Right lobe of liver (tissue), 4 donors: ENCODE data around the gene CPO.

Experiments
- CTCF ChIP-seq, 4 donors: fragments of 200-600 bp in 3 of 4; fragments of 450-650 bp in 1 of 4; IDR thresholded peaks; one replicate each; pipeline versions ENCODE4 v1.5.1 to v1.8.0; 2016 to 2022; ENCODE audit warnings: antibody characterized with exemption in 4 of 4, mild to moderate bottlenecking in 2 of 4
- POLR2A ChIP-seq: fragments of 450-650 bp; IDR thresholded peaks from one replicate; pipeline ENCODE4 v1.6.1; 2017; ENCODE audit warnings: antibody characterized with exemption, mild to moderate bottlenecking
- donor health status: DM: no; HTN: no; CAD: no.
- donor health status: DM: no; HTN: no; CAD: no.
- donor health status: DM: no; HTN: yes; CAD: no.

- no peak for TF ChIP-seq CTCF (IDR thresholded peaks at IDR 0.05)
- TF ChIP-seq POLR2A, result no peak
These were observed 1.2 kb downstream of the CPO start for GRCh38 chr2:206940546-206940945.
